ENCODE data around the gene KCND3. TPM values are rescaled to one million over a fixed set of nuclear protein-coding genes. Genes with fewer than 3 reads are reported as not detected.

The KCND3 gene
- total RNA-seq, 1 donor from 2014 or later = 2.2 TPM

- H3K27me3 Mint-ChIP-seq = no peaks in the 10 kb centered on the region
- H3K9me3 Mint-ChIP-seq = no peaks in the 10 kb centered on the region
- no peak for DNase-seq (ENCODE audit: extremely low spot score, unreplicated experiment)
- peaks cover 26% of the 10 kb centered on the region for H3K36me3 Mint-ChIP-seq
- no peak overlapping the region for H3K27ac Mint-ChIP-seq
- TF ChIP-seq, protein P1, sequence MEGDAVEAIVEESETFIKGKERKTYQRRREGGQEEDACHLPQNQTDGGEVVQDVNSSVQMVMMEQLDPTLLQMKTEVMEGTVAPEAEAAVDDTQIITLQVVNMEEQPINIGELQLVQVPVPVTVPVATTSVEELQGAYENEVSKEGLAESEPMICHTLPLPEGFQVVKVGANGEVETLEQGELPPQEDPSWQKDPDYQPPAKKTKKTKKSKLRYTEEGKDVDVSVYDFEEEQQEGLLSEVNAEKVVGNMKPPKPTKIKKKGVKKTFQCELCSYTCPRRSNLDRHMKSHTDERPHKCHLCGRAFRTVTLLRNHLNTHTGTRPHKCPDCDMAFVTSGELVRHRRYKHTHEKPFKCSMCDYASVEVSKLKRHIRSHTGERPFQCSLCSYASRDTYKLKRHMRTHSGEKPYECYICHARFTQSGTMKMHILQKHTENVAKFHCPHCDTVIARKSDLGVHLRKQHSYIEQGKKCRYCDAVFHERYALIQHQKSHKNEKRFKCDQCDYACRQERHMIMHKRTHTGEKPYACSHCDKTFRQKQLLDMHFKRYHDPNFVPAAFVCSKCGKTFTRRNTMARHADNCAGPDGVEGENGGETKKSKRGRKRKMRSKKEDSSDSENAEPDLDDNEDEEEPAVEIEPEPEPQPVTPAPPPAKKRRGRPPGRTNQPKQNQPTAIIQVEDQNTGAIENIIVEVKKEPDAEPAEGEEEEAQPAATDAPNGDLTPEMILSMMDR (conservative IDR thresholded peaks at IDR 0.05) = no peak
- H3K4me1 Mint-ChIP-seq (ENCODE audit: unreplicated experiment) = peaks cover 7% of the 10 kb centered on the region
- no peak overlapping the region for H3K4me3 Mint-ChIP-seq
These were observed 227.1 kb downstream of the KCND3 start for GRCh38 chr1:111762332-111762731.

GRCh38 chr1:111761717-111762116 is 227.8 kb downstream of the KCND3 start:
- Mint-ChIP-seq H3K4me3 (no peak overlapping the region), H3K27ac (no peak overlapping the region), H3K4me1 (ENCODE audit: unreplicated experiment) (peaks cover 12% of the 10 kb centered on the region), H3K36me3 (peaks cover 26% of the 10 kb centered on the region), H3K9me3 (no peaks in the 10 kb centered on the region), H3K27me3 (no peaks in the 10 kb centered on the region)
- TF ChIP-seq, protein P1 (conservative IDR thresholded peaks at IDR 0.05) = no peak
- DNase-seq (ENCODE audit: extremely low spot score, unreplicated experiment) = no peak

DNA sequence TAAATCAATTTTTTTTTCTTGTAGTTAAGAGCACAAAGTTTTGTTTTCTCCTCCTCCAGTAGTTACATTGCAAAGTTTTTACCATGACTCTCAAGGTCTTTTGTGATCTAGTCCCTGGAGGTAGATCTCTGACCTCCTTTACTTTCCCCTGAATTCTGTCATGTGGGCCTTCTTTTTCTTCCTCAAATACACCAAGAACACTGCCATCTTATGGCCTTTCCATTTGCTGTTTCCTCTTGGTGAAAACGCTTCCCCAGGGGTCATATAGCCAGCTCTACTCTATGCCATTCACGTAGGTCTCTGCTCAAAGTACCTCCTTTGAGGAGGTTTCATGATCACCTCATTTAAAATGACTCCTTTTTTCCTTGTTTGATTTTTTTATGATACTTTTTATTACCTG is 231.1 kb downstream of the KCND3 start:
- Mint-ChIP-seq H3K27ac (peak overlapping the region; percentile 45), H3K36me3 (peaks cover 17% of the 10 kb centered on the region), H3K9me3 (no peaks in the 10 kb centered on the region), H3K27me3 (no peaks in the 10 kb centered on the region), H3K4me3 (peak overlapping the region; percentile 73), H3K4me1 (ENCODE audit: unreplicated experiment) (peaks cover 16% of the 10 kb centered on the region)
- no peak for DNase-seq (ENCODE audit: extremely low spot score, unreplicated experiment)
- TF ChIP-seq, protein P1 (conservative IDR thresholded peaks at IDR 0.05) = peak; percentile 40

- Mint-ChIP-seq H3K27ac (peak overlapping the region; percentile 99), H3K36me3 (peaks cover 9% of the 10 kb centered on the region), H3K4me1 (ENCODE audit: unreplicated experiment) (peaks cover 16% of the 10 kb centered on the region), H3K4me3 (peak overlapping the region; percentile 99), H3K9me3 (no peaks in the 10 kb centered on the region), H3K27me3 (peaks cover 7% of the 10 kb centered on the region)
- no peak for DNase-seq (ENCODE audit: extremely low spot score, unreplicated experiment)
- TF ChIP-seq, protein P1 (conservative IDR thresholded peaks at IDR 0.05) = no peak
These were observed 233.3 kb downstream of the KCND3 start for GRCh38 chr1:111756124-111756513.

GRCh38 chr1:111755331-111756123 is 233.9 kb downstream of the KCND3 start, which contains the start of gene DDX20:
Gene DDX20 (plus strand): TSS chr1:111755901. CDS start chr1:111755925, 24 bp downstream.
- Mint-ChIP-seq H3K4me3 (peak within 1 kb of the TSS; percentile 99), H3K4me1 (ENCODE audit: unreplicated experiment) (peaks cover 16% of the 10 kb centered on the region), H3K9me3 (no peaks in the 10 kb centered on the region), H3K27me3 (peaks cover 7% of the 10 kb centered on the region), H3K36me3 (peaks cover 5% of the 10 kb centered on the region), H3K27ac (peak within 1 kb of the TSS; percentile 99)
- peak; percentile 94 for DNase-seq (ENCODE audit: extremely low spot score, unreplicated experiment)
- TF ChIP-seq, protein P1 (conservative IDR thresholded peaks at IDR 0.05) = peak; percentile 90

Measured in type B pancreatic cell (in vitro differentiated cells).